NT2/D1 (cell line): ENCODE data around the gene C6orf62.

Experiments
- YY1 ChIP-seq: IDR thresholded peaks from 2 replicates; pipeline ENCODE4 v1.6.1; 2011; ENCODE audit not compliant: insufficient read length, insufficient read depth
- ZNF274 ChIP-seq: IDR thresholded peaks from 2 replicates; pipeline ENCODE4 v1.6.1; 2011; ENCODE audit warnings: mild to moderate bottlenecking, low read depth, low read length

- no peak for TF ChIP-seq ZNF274
- no peak for TF ChIP-seq YY1
Measured at GRCh38 chr6:24699521-24700359, 19.2 kb downstream of the C6orf62 start.
